ENCODE data around the gene PAIP1.

DNA sequence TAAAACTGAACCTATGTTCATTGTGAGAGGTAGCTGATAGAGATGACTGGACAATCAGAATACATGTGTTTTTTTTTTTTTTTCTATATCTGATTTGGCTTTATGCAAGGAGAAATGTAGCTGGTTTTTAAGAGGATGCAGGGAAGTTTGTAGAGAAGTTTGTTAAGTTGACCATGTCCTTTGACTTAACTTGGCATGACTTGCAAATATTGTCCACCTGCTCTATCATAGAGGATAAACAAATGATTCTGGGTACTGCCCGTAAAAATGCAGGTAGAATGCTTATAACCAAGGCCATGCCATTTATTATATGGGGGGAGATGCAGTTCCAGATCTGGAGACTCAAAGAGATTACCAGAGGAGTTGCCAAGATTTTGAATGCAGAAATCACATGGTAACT, 32.4 kb upstream of the PAIP1 start:
- TF ChIP-seq, protein P1, sequence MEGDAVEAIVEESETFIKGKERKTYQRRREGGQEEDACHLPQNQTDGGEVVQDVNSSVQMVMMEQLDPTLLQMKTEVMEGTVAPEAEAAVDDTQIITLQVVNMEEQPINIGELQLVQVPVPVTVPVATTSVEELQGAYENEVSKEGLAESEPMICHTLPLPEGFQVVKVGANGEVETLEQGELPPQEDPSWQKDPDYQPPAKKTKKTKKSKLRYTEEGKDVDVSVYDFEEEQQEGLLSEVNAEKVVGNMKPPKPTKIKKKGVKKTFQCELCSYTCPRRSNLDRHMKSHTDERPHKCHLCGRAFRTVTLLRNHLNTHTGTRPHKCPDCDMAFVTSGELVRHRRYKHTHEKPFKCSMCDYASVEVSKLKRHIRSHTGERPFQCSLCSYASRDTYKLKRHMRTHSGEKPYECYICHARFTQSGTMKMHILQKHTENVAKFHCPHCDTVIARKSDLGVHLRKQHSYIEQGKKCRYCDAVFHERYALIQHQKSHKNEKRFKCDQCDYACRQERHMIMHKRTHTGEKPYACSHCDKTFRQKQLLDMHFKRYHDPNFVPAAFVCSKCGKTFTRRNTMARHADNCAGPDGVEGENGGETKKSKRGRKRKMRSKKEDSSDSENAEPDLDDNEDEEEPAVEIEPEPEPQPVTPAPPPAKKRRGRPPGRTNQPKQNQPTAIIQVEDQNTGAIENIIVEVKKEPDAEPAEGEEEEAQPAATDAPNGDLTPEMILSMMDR (conservative IDR thresholded peaks at IDR 0.05; ENCODE audit: low read length) = no peak
- no peak for TF ChIP-seq EZH2phosphoT487 (IDR thresholded peaks at IDR 0.05; ENCODE audit: borderline replicate concordance)
